Muscle of leg (tissue), 11 donors: Measurements from ENCODE around the gene ANKRD11. TPM values are rescaled to one million over a fixed set of nuclear protein-coding genes. Genes with fewer than 3 reads are reported as not detected.

Experiments used
- DNase-seq: peaks from one replicate; pipeline ENCODE4 v3.0.0; 2013
- H3K27ac ChIP-seq: one replicate; pipeline ENCODE4 v1.5.1; 2013; ENCODE audit warnings: mild to moderate bottlenecking, low read length, control low read depth
- H3K27me3 ChIP-seq: one replicate; pipeline ENCODE4 v1.6.1; 2013; ENCODE audit warnings: low read length; ENCODE audit not compliant: control insufficient read depth, insufficient read depth
- H3K36me3 ChIP-seq: one replicate; pipeline ENCODE4 v1.6.1; 2013; ENCODE audit warnings: low read length; ENCODE audit not compliant: control insufficient read depth, insufficient read depth
- H3K4me1 ChIP-seq: one replicate; pipeline ENCODE4 v1.6.1; 2013; ENCODE audit warnings: low read length; ENCODE audit not compliant: control insufficient read depth, insufficient read depth
- H3K4me3 ChIP-seq: one replicate; pipeline ENCODE4 v1.5.1; 2013; ENCODE audit warnings: low read length, control low read depth
- H3K9me3 ChIP-seq: replicated peaks from 2 replicates; pipeline ENCODE4 v1.6.1; 2013; ENCODE audit warnings: low read depth, low read length; ENCODE audit not compliant: control insufficient read depth
- WGBS: methylation state at CpG from one replicate; pipeline ENCODE4 v1.1.5; 2013; ENCODE audit warnings: missing lambda C conversion rate; ENCODE audit not compliant: insufficient coverage; 5-methylcytosine and 5-hydroxymethylcytosine counted together
- polyA plus RNA-seq, 8 donors: library from polyadenylated mRNA; unstranded; fragments of 120-200 nt; gene quantifications; one replicate each; pipeline versions ENCODE4 v1.2.1 to v1.2.3, GENCODE V29; 2013; ENCODE audit warnings: inconsistent platforms in 1 of 8, low replicate concordance in 1 of 8; ENCODE audit not compliant: insufficient read length in 8 of 8, insufficient read depth in 1 of 8
- total RNA-seq: library from RNA; stranded (reverse); fragments of 120-200 nt; gene quantifications from one replicate; pipeline ENCODE4 v1.2.4, GENCODE V29; 2013

ANKRD11 gene
- total and polyA plus RNA-seq, 9 donors, result 34.0 to 79.8 (median 63.6) TPM

GRCh38 chr16:89287777-89288576, 202.4 kb downstream of the ANKRD11 start:
- Histone ChIP-seq H3K27ac (no peak overlapping the region), H3K4me3 (no peak overlapping the region), H3K9me3 (no peaks in the 10 kb centered on the region), H3K27me3 (no peaks in the 10 kb centered on the region), H3K36me3 (peaks cover 64% of the 10 kb centered on the region), H3K4me1 (peaks cover 4% of the 10 kb centered on the region)
- DNase-seq, result no peak
- WGBS, result 94% methylated on average over 29 of the region's 30 CpGs

- peaks cover 80% of the 10 kb centered on the region for H3K36me3 ChIP-seq
- H3K4me1 ChIP-seq, result no peaks in the 10 kb centered on the region
- WGBS, result 93% methylated on average over 18 of the region's 25 CpGs
- no peak overlapping the region for H3K4me3 ChIP-seq
- no peaks in the 10 kb centered on the region for H3K9me3 ChIP-seq
- DNase-seq, result no peak
- H3K27ac ChIP-seq, result no peak overlapping the region
- H3K27me3 ChIP-seq, result no peaks in the 10 kb centered on the region
Measured at GRCh38 chr16:89286096-89286495, 204.3 kb downstream of the ANKRD11 start.

GRCh38 chr16:89285381-89285780, 205.0 kb downstream of the ANKRD11 start:
- DNase-seq, result no peak
- H3K4me3 ChIP-seq, result no peak overlapping the region
- no peak overlapping the region for H3K27ac ChIP-seq
- WGBS, result 87% methylated on average over 10 of the region's 17 CpGs
- peaks cover 85% of the 10 kb centered on the region for H3K36me3 ChIP-seq
- H3K27me3 ChIP-seq, result no peaks in the 10 kb centered on the region
- H3K9me3 ChIP-seq, result no peaks in the 10 kb centered on the region
- H3K4me1 ChIP-seq, result no peaks in the 10 kb centered on the region

- no peaks in the 10 kb centered on the region for H3K27me3 ChIP-seq
- H3K36me3 ChIP-seq, result peaks cover 90% of the 10 kb centered on the region
- DNase-seq, result no peak
- no peaks in the 10 kb centered on the region for H3K9me3 ChIP-seq
- H3K4me1 ChIP-seq, result no peaks in the 10 kb centered on the region
- no peak overlapping the region for H3K27ac ChIP-seq
- no peak overlapping the region for H3K4me3 ChIP-seq
- WGBS, result 90% methylated on average over 20 of the region's 20 CpGs
Measured at GRCh38 chr16:89283449-89283848, 206.9 kb downstream of the ANKRD11 start.

- no peak for DNase-seq
- H3K4me3 ChIP-seq, result no peak overlapping the region
- H3K4me1 ChIP-seq, result no peaks in the 10 kb centered on the region
- H3K27ac ChIP-seq, result no peak overlapping the region
- H3K9me3 ChIP-seq, result no peaks in the 10 kb centered on the region
- peaks cover 90% of the 10 kb centered on the region for H3K36me3 ChIP-seq
- WGBS, result 90% methylated on average over 18 of the region's 18 CpGs
- H3K27me3 ChIP-seq, result no peaks in the 10 kb centered on the region
Measured at GRCh38 chr16:89282523-89282922, 207.8 kb downstream of the ANKRD11 start.

GRCh38 chr16:89281829-89282228, 208.5 kb downstream of the ANKRD11 start:
- Histone ChIP-seq H3K4me3 (no peak overlapping the region), H3K27ac (no peak overlapping the region), H3K36me3 (peaks cover 89% of the 10 kb centered on the region), H3K27me3 (no peaks in the 10 kb centered on the region), H3K4me1 (no peaks in the 10 kb centered on the region), H3K9me3 (no peaks in the 10 kb centered on the region)
- WGBS, result 89% methylated on average over 15 of the region's 20 CpGs
- no peak for DNase-seq

GRCh38 chr16:89281189-89281577, 209.2 kb downstream of the ANKRD11 start:
- Histone ChIP-seq H3K36me3 (peaks cover 88% of the 10 kb centered on the region), H3K27ac (no peak overlapping the region), H3K9me3 (no peaks in the 10 kb centered on the region), H3K4me1 (no peaks in the 10 kb centered on the region), H3K27me3 (no peaks in the 10 kb centered on the region), H3K4me3 (no peak overlapping the region)
- DNase-seq, result no peak
- WGBS, result 94% methylated on average over 28 of the region's 28 CpGs

- Histone ChIP-seq H3K36me3 (peaks cover 88% of the 10 kb centered on the region), H3K9me3 (no peaks in the 10 kb centered on the region), H3K4me1 (no peaks in the 10 kb centered on the region), H3K4me3 (no peak overlapping the region), H3K27ac (no peak overlapping the region), H3K27me3 (no peaks in the 10 kb centered on the region)
- 92% methylated on average over 44 of the region's 44 CpGs for WGBS
- no peak for DNase-seq
Measured at GRCh38 chr16:89280546-89281188, 209.7 kb downstream of the ANKRD11 start.

- Histone ChIP-seq H3K9me3 (no peaks in the 10 kb centered on the region), H3K27ac (no peak overlapping the region), H3K36me3 (peaks cover 88% of the 10 kb centered on the region), H3K4me1 (no peaks in the 10 kb centered on the region), H3K27me3 (no peaks in the 10 kb centered on the region), H3K4me3 (no peak overlapping the region)
- 92% methylated on average over 60 of the region's 65 CpGs for WGBS
- DNase-seq, result no peak
Measured at GRCh38 chr16:89279666-89280481, 210.5 kb downstream of the ANKRD11 start.
